Activated CD4-positive, alpha-beta T cell treated with anti-CD3 and anti-CD28 coated beads for 4 hours (primary cell): ENCODE measurements around the gene RAVER2.
"Not testable (repeated sequence)": the region's sequence is repeated elsewhere in the genome, so short reads cannot be mapped to it uniquely, and the experiment has no call there.

ENCODE experiments used
- DNase-seq, 2 donors: peaks; one replicate each; pipeline ENCODE4 v3.0.0-alpha.2; 2020

Gene RAVER2

GRCh38 chr1:64820572-64820971, 75.7 kb downstream of the RAVER2 start:
- DNase-seq: not testable (repeated sequence)

GRCh38 chr1:64822621-64823020, 77.7 kb downstream of the RAVER2 start:
- DNase-seq: no peak

GRCh38 chr1:64823691-64824476, 79.0 kb downstream of the RAVER2 start:
- DNase-seq: peak; percentile 57 to 70

GRCh38 chr1:64826991-64827390, 82.1 kb downstream of the RAVER2 start:
- DNase-seq: no peak

GRCh38 chr1:64828829-64829228, 84.0 kb downstream of the RAVER2 start:
- DNase-seq: no peak

GRCh38 chr1:64829411-64830029, 84.6 kb downstream of the RAVER2 start:
- no peak for DNase-seq

GRCh38 chr1:64830030-64830651, 85.3 kb downstream of the RAVER2 start:
- no peak for DNase-seq

- DNase-seq: no peak
These were observed 89.9 kb downstream of the RAVER2 start for GRCh38 chr1:64834734-64835133.

- DNase-seq: no peak
These were observed 91.9 kb downstream of the RAVER2 start for GRCh38 chr1:64836802-64837201.

GRCh38 chr1:64838486-64838885, 93.6 kb downstream of the RAVER2 start:
- no peak for DNase-seq

- no peak for DNase-seq
These were observed 94.4 kb downstream of the RAVER2 start for GRCh38 chr1:64839261-64839660.

- no peak for DNase-seq
These were observed 95.0 kb downstream of the RAVER2 start for GRCh38 chr1:64839732-64840405.

GRCh38 chr1:64841330-64842065, 96.6 kb downstream of the RAVER2 start:
- no peak for DNase-seq

- no peak for DNase-seq
These were observed 97.3 kb downstream of the RAVER2 start for GRCh38 chr1:64842224-64842623.

GRCh38 chr1:64843675-64844074, 98.8 kb downstream of the RAVER2 start:
- DNase-seq: no peak

GRCh38 chr1:64844175-64844574, 99.3 kb downstream of the RAVER2 start:
- DNase-seq: no peak

GRCh38 chr1:64844609-64845008, 99.7 kb downstream of the RAVER2 start:
- no peak for DNase-seq

- DNase-seq: no peak
These were observed 101.1 kb downstream of the RAVER2 start for GRCh38 chr1:64845831-64846425.

GRCh38 chr1:64846573-64847430, 101.9 kb downstream of the RAVER2 start:
- no peak for DNase-seq

- DNase-seq: no peak
These were observed 102.8 kb downstream of the RAVER2 start for GRCh38 chr1:64847666-64848065.

GRCh38 chr1:64848136-64848535, 103.3 kb downstream of the RAVER2 start:
- no peak for DNase-seq
